AG10803 (cell line): Measurements from ENCODE around the gene TIAM1.

Experiments
- DNase-seq: peaks from one replicate; pipeline ENCODE4 v3.0.0; 2010; ENCODE audit warnings: low read depth
- H3K4me3 ChIP-seq: 2 replicates; pipeline ENCODE4 v1.5.1; 2011; ENCODE audit warnings: mild to moderate bottlenecking, low read length, control low read depth
- CTCF ChIP-seq: conservative IDR thresholded peaks from 2 replicates; pipeline ENCODE4 v1.5.1; 2011; ENCODE audit warnings: mild to moderate bottlenecking, low read length, control low read depth, inconsistent platforms

TIAM1 gene

GRCh38 chr21:31354604-31355443 is 10.8 kb upstream of the TIAM1 start:
- no peak for TF ChIP-seq CTCF
- no peak overlapping the region for H3K4me3 ChIP-seq
- DNase-seq, result peak; percentile 49

GRCh38 chr21:31354122-31354521 is 10.1 kb upstream of the TIAM1 start:
- H3K4me3 ChIP-seq, result no peak overlapping the region
- DNase-seq, result no peak
- TF ChIP-seq CTCF, result no peak

GRCh38 chr21:31352836-31353235 is 8.8 kb upstream of the TIAM1 start:
- no peak for DNase-seq

GRCh38 chr21:31351960-31352359 is 7.9 kb upstream of the TIAM1 start:
- no peak for DNase-seq
- no peak for TF ChIP-seq CTCF
- no peak overlapping the region for H3K4me3 ChIP-seq

More at GRCh38 chr21:31352836-31353235, 8.8 kb upstream of the TIAM1 start:
- no peak for TF ChIP-seq CTCF
- no peak overlapping the region for H3K4me3 ChIP-seq

- no peak for DNase-seq
- no peak overlapping the region for H3K4me3 ChIP-seq
These were observed 7.4 kb upstream of the TIAM1 start for GRCh38 chr21:31351438-31351837.

GRCh38 chr21:31349208-31349607 is 5.1 kb upstream of the TIAM1 start:
- DNase-seq, result no peak
- no peak overlapping the region for H3K4me3 ChIP-seq
- TF ChIP-seq CTCF, result no peak

More at GRCh38 chr21:31351438-31351837, 7.4 kb upstream of the TIAM1 start:
- TF ChIP-seq CTCF, result no peak

GRCh38 chr21:31348188-31348587 is 4.1 kb upstream of the TIAM1 start:
- no peak for TF ChIP-seq CTCF
- no peak overlapping the region for H3K4me3 ChIP-seq
- no peak for DNase-seq
